Activated CD8-positive, alpha-beta memory T cell treated with anti-CD3 and anti-CD28 coated beads, Interleukin-2, amount 50 U/mL, for 24 hours (primary cell): Measurements from ENCODE around the gene ZNF423.

Source experiments
- DNase-seq: peaks from one replicate; pipeline ENCODE4 v3.0.0-alpha.2; 2020; ENCODE audit errors: extremely low read depth

Gene ZNF423

DNA sequence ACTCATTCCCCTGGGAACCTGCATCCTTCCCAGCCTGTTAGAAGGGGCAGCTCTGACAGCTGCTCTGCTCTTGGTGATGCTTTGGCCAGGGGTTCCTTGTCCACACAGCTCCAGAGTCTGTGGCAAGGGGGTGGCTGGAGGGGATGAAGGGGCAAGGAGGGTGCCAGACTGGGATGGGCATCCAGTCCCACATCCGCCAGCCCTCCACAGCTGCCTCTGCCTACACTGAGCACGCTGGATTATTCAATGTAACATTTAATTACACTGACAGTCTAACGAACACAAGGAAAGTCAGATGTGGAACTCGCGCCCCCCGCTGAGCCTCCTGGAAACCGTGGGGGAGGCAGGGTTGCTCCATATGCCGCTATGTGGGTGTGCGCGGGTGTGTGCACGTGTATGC lies 381.2 kb downstream of the ZNF423 start:
- DNase-seq, result no peak

DNA sequence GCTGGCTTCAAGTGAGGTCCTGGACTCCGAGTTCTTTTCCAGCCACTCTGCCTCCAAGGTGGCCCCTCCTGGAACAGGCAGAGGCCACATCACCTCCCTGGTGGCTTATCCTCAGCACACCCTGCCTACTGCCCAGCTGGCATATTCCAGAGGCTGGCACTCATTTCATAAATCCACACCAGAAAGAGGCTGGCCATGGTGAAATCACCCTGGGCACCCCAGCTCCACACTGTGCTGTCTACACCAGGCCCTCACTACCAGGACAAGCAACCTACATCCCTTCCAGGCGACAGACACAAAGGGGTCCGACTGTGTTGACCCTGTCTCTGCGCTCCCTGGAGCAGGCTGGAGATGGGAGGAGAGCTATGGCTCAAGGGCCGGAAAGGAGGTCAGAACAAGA lies 382.1 kb downstream of the ZNF423 start:
- no peak for DNase-seq

DNA sequence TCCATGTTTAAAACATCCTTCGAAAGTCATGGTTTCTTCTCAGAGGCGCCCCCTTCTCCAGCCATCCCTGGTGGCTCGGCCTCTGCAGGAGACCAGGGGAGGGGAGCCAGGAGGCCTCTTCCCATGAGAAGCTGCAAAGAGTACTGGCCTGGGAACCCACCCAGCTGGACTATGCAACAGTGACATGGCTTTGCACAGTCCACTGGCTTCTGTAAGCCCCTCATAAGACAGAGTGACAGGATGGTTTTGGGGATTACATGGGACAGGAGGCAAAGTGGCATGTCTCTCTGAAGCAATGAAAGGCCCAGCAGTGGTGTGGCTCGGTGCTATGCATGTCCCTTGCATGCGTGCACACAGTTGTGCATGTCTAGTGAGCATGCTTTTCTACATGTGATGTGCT lies 382.8 kb downstream of the ZNF423 start:
- no peak for DNase-seq

GRCh38 chr16:49472598-49472997 lies 383.3 kb downstream of the ZNF423 start:
- no peak for DNase-seq

DNA sequence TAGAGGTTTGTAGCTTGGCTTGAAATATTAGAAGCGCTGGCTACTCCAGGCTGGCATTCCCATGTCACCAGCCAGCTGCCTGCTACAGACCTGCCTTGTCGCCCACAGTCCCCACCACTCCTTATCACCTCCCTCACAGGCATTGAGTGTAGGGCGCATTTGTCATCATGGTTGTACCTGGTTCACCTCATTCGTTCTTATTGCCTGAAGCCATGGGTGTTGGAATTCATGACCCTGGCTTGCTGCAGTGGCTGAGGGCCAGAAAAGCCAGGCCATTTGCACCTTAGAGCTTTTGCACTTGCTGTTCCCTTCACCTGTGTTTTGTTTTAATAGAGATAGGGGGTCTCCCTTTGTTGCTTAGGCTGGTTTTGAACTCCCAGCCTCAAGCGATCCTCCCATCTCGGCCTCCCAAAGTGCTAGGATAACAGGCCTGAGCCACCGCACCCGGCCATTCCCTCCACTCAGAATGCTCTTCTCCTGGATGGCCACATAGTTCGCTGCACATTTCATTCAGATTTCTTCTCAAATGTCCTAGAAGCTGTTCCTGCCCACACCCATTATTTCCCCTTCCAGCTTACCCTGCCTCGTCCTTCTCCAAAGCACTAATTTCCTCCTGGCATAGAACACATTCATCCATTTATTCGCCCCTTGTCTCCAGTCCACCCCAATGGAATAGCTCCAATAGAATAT lies 384.7 kb downstream of the ZNF423 start:
- no peak for DNase-seq

DNA sequence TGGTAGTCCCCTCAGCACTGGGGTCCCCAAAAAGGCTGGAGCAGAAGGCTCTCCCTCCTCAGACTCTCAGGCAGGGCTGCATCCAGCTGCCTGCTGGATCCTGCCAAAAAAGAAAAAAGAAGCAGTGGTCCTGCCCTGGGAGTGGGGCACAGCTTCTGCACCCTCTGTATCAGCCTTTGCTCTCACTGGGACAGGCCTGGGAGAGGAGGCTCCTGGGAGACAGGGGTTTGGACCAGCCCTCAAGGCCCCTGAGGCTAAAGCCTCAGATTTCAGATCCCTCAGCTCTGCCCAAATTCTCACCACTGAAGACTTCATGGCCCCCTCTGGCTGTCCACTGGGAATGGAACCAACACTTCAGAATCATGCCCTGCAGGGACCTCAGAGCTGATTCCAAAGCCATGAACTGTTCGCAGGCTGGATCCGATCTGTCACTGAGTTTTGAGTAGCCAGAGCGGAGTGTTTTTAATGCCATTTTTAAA lies 385.4 kb downstream of the ZNF423 start:
- DNase-seq, result no peak

DNA sequence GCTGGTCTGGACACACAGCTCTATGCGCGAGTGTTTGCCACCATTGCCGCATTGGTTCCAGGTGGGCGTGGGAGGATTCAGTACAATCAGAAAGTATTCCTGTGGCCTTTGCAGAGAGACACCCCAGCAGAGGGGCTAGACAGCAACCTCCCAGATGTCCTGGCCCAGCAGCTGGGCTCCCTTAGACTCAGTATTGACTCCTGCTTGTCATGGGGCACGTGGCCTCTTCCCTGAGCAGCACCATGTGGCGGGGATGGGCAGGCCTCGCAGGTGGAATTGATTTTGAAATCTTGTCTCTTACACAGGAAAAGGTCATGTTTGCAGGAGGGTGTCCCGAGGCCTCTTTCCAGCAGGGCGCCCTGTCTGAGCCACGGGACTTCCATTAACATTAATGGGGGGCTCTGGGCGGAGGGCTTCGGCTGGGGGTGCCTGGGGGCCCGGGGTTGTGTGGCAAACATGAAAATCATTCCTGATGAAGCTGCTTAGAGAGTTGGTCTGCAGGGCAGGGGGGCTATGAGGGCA lies 385.9 kb downstream of the ZNF423 start:
- no peak for DNase-seq

DNA sequence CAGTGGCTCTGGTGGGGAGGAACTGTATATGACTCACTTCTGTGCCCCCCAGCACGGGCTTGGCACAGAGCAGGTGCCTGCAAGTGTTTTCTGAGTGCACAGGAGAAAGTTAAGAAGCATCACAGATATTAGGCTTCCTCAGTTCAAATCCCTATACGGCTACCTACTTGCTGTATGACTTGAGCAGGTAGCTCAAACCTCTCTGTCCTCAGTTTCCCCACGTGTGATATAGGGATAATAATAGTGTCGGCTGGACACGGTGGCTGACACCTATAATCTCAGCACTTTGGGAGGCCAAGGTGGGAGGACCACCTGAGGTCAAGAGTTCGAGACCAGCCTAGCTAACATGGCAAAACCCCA lies 386.6 kb downstream of the ZNF423 start:
- no peak for DNase-seq

DNA sequence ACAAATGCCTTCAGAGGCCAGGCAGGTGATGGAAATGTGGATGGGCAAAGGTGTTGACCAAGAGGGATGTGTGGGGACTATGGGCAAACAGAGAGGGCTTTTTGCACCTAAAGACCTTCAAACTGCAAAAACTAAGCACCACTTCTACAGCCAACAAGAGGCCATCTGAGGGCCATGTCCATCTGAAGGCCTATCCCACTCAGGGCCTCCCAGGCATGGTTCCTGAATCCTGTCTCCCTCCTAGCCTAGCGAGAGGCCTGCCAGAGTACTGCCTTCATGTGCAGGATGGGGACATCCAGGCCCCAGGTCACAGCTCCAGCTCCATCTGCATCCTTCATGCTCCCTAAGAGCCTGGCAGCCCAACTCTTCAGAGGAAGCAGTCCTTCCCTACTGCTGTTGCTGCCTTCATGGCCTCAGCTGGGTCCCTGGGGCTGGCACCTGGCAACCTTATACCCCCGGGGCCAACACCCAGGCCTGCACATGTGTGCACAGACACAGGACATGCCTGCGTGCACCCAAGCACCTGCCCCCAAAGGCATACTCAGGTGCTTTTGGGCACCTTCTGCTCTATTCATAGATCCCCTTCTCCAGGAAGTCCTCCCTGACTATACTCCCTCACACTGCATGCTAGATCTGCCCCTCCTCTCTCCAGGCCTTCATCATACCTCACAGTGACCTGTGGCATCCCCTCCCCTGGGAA lies 387.2 kb downstream of the ZNF423 start:
- no peak for DNase-seq

DNA sequence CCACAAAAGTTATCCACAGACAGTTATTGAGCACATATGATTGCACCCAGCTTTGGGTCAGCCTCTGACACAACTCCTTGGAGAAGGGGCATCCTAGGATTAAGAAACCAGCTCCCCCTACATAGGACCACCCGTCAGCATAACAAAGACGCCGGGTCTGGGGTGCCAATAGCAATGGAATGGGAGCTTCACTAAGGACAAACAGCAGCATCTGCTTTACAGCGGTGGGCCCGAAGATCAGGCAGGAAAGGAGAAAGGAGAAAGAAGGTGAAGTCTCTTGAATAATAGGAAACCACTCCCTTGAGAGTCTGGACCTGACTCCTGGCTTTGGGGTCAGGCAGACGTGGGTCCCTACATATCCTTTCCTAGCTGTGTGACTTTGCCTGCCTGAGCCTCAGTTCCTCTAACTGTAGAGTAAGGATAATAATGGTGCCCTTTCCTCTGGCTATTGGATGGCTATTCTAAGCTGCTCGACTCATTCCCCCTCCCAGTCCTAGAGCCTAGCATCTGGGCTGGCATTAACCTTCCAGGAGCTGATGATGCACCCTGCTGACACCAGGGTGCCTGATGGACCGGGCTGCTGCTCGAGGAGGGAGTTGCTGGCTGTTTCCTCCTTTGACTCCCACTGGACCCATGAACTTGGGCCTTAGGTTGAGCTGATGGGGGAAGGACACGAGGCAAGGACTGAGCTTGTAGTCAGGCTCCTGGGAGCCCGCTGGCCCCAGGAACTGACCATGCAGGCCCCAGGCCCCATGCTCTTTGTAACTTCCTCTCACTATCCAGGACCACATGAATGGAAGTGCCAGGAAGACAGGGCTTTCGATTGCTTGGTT lies 388.2 kb downstream of the ZNF423 start:
- no peak for DNase-seq

- no peak for DNase-seq
These were observed 389.0 kb downstream of the ZNF423 start for GRCh38 chr16:49466881-49467280.

- no peak for DNase-seq
These were observed 389.4 kb downstream of the ZNF423 start for GRCh38 chr16:49466529-49466831.

- no peak for DNase-seq
These were observed 390.0 kb downstream of the ZNF423 start for GRCh38 chr16:49465661-49466528.

GRCh38 chr16:49464877-49465504 lies 390.9 kb downstream of the ZNF423 start:
- DNase-seq, result no peak

GRCh38 chr16:49464093-49464492 lies 391.8 kb downstream of the ZNF423 start:
- no peak for DNase-seq

DNA sequence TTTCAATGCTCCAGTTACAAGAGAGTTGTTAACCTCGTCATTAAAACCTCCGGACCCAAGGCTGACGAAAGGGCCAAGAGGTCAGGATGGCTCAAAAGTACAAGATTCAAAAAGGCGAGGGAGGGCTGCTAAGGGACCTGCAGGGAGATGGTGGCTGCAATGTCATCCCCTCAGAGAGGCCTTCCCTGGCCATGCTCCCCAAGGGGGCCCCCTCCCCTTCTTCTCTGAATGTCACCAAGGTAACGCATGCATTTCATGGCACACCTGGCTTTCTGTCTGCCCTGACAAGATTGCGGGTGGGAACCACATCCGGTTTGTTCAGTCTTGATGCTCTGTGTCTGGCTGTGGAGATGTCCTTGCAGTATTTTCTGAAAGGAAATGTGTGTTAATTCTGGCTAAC lies 392.4 kb downstream of the ZNF423 start:
- peak; percentile 32 for DNase-seq

DNA sequence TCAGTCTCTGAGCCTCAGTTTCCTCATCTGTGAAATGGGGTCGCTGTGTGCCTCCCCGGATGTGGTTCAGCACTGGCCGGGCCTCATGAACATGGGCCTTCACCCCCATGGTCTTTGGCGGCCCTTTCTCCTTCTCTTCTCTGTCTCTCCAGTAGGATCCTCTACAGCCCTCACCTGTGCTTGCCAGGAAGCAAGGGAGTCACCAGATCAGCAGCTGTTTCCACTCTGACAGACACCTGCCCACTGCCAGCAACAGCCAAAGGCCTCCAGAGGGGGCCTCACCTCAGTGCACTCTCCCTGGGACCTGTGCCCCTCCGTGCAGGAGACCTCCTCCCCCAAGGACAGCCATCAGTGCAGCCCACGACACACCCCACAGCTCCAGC lies 392.9 kb downstream of the ZNF423 start:
- no peak for DNase-seq

DNA sequence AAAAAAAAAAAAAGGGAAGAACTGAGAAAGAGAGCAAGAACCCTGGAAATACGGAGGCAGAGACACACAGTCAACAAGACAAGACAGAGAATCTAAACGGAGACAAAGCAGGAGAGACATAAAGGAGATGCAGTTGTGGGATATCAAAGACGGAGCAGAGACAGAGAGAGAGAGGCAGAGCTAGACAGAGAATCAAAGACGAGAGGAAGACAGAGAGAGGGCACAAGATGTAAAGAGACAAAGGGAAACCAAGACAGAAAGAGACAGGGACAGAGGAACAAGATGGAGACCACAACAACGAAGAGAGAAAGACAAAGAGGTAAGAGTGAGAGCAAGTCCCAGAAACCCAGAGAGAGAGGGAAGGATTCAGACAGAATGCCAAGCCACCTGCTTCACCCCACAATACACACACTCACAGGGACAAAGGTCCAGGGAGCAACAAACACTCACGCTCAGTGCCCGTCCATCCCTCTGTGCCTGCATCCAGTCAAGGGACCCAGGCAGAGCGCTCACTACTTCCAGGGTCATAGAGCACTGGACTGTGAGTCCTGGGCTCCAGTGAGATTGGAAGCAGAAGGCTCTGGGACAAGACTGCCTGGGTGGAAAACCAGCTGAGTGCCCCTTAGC lies 393.4 kb downstream of the ZNF423 start:
- DNase-seq, result no peak

- no peak for DNase-seq
These were observed 394.4 kb downstream of the ZNF423 start for GRCh38 chr16:49461517-49461951.

DNA sequence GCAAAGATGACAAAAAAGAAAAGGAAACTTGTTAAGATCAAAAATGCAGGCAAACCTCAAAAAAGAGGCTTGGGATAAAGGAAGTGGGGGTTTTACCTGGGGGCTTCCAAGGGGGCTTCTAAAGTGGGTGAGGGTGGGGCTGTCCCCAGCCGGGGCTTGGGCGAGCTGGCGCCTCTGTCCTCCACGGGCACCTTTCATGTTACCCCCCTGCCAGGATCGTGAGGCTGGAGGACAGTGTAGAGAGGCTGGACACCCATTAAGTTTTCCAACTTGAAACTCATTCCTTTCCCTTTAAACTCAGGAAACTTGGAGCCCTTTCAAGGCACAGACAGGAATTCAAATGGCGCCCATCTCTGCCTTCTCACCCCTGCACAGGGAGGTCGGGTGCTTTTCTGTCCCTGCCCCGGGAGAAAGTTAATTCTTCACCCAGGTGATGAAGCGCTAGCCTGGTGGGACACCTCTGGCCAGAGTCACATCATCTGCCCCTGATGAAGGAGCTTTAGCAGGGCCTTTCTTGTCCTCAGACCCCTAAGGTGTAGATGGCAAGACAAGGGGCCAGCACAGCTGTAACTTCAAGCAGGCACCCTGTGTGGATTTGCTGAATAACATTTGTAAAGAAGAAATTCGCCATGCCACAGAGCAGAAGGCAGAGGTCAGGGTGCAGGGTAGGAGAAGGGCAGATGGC lies 395.0 kb downstream of the ZNF423 start:
- no peak for DNase-seq
